ENCODE data around the gene DHRSX.
A peak's percentile ranks its signal among the peaks of the same experiment; 100 is the strongest.
"Not testable (repeated sequence)": the region's sequence is repeated elsewhere in the genome, so short reads cannot be mapped to it uniquely, and the experiment has no call there.

DHRSX gene

GRCh38 chrX:2389731-2390130 lies 111.0 kb downstream of the DHRSX start:
- not testable (repeated sequence) for DNase-seq

GRCh38 chrX:2389324-2389723 lies 111.5 kb downstream of the DHRSX start:
- DNase-seq, result no peak

- no peak for DNase-seq
Measured at GRCh38 chrX:2388669-2389068, 112.1 kb downstream of the DHRSX start.

- no peak for DNase-seq
Measured at GRCh38 chrX:2387614-2388239, 113.0 kb downstream of the DHRSX start.

- no peak for DNase-seq
Measured at GRCh38 chrX:2385224-2385623, 115.6 kb downstream of the DHRSX start.

GRCh38 chrX:2384486-2384885 lies 116.3 kb downstream of the DHRSX start:
- no peak for DNase-seq

- no peak for DNase-seq
Measured at GRCh38 chrX:2383735-2384134, 117.0 kb downstream of the DHRSX start.

- no peak for DNase-seq
Measured at GRCh38 chrX:2383144-2383543, 117.6 kb downstream of the DHRSX start.

- DNase-seq, result not testable (repeated sequence)
Measured at GRCh38 chrX:2382433-2383048, 118.2 kb downstream of the DHRSX start.

- DNase-seq, result no peak
Measured at GRCh38 chrX:2376166-2376565, 124.6 kb downstream of the DHRSX start.

- no peak for DNase-seq
Measured at GRCh38 chrX:2374086-2374485, 126.7 kb downstream of the DHRSX start.

GRCh38 chrX:2373615-2374014 lies 127.2 kb downstream of the DHRSX start:
- no peak for DNase-seq

- DNase-seq, result no peak
Measured at GRCh38 chrX:2371026-2371711, 129.6 kb downstream of the DHRSX start.

- DNase-seq, result no peak
Measured at GRCh38 chrX:2370456-2370855, 130.3 kb downstream of the DHRSX start.

- DNase-seq, result no peak
Measured at GRCh38 chrX:2369206-2369605, 131.6 kb downstream of the DHRSX start.

- no peak for DNase-seq
Measured at GRCh38 chrX:2360731-2361130, 140.0 kb downstream of the DHRSX start.

GRCh38 chrX:2359522-2359921 lies 141.3 kb downstream of the DHRSX start:
- not testable (repeated sequence) for DNase-seq

GRCh38 chrX:2351999-2352995 lies 148.5 kb downstream of the DHRSX start:
- DNase-seq, result peak; percentile 51

- no peak for DNase-seq
Measured at GRCh38 chrX:2351321-2351720, 149.5 kb downstream of the DHRSX start.

GRCh38 chrX:2350703-2351102 lies 150.1 kb downstream of the DHRSX start:
- DNase-seq, result not testable (repeated sequence)

GRCh38 chrX:2350036-2350435 lies 150.7 kb downstream of the DHRSX start:
- not testable (repeated sequence) for DNase-seq

GRCh38 chrX:2348211-2348610 lies 152.6 kb downstream of the DHRSX start:
- no peak for DNase-seq

- DNase-seq, result no peak
Measured at GRCh38 chrX:2346158-2346557, 154.6 kb downstream of the DHRSX start.
